HS-27A (cell line): ENCODE results near the gene RFC3.

Experiments
- DNase-seq: peaks from one replicate; pipeline ENCODE4 v3.0.0-alpha.2; 2012; ENCODE audit warnings: low read depth, missing footprints

The RFC3 gene

DNA sequence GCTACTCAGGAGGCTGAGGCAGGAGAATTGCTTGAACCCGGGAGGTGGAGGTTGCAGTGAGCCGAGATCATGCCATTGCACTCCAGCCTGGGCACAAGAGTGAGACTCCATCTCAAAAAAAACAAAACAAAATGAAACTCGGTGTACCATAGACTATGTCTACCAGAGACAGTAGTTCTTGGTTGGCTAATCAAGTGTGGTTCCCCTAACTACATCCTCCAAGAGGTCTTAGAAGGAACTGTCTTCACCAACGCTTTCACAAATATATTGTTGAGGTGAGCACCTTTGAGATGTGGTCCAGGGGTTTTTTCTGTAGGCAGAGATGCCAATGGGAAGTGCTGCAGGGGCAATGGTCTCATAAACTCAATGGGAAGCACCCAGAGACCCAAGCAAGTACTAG lies 48.0 kb downstream of the RFC3 start:
- no peak for DNase-seq

DNA sequence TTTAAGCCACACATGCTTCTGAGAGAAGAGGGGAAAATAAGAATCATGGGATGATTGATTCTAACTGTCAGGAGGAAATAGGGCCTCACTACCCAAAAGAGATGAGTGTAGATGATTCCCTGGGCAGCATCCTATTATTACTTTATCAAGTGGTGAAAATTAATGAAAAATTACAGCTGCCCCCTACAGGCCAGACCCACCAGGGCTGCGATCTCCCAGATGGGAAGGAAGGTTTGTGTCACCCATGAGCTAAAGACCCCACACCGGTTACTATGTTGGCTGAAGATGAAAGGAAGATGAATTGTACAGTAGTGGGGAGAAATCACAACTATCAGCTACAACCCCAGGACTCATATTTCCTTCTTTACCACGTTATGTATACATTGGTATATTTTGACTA lies 49.5 kb downstream of the RFC3 start:
- no peak for DNase-seq

DNA sequence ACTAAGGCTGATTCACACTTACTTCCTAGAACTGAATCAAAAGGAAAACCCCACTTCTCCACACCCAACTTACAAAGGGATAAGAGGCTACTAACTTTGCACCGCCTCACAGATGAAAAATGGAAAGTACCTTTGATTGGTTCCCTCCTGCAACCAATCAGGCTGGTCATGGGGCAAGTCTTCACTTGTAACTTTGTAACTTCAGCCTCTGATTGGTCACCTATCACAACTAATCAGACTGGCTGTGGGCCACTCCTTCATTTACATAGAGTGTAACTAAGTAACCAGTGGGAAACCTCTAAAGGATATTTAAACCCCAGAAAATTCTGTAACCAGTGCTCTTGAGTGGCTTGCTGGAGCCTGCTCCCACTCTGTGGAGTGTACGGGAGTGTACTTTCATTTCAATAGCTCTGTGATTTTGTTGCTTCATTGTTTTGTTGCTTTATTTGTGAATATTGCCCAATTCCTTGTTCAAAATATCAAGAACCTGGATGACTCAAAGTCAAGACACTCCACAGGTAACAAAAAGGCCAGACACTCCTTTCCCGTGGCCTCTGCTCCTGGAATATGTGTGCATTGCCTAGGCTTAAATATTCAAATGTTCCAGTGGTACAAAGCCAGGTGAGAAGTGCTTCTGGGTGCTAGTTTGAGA lies 50.5 kb downstream of the RFC3 start:
- DNase-seq = no peak

DNA sequence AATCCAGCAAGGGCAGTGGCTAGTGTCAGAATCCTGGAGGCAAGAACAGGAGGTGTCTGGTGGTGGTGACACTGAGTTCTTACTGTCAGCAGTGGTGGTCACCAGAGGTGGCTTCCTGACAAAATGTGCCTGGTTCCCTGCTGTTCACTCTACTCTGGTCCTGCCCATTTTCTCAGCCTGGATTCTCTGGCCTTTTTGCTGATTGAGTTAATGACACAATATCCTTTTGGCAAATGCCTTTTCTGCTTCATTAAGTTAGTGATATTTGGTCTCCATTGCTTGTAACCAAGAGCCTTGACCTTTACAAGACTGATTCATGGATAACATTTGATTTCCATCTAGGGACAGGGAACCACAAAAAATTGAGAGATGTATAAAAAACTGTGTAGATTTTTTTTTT lies 51.1 kb downstream of the RFC3 start:
- DNase-seq = no peak

DNA sequence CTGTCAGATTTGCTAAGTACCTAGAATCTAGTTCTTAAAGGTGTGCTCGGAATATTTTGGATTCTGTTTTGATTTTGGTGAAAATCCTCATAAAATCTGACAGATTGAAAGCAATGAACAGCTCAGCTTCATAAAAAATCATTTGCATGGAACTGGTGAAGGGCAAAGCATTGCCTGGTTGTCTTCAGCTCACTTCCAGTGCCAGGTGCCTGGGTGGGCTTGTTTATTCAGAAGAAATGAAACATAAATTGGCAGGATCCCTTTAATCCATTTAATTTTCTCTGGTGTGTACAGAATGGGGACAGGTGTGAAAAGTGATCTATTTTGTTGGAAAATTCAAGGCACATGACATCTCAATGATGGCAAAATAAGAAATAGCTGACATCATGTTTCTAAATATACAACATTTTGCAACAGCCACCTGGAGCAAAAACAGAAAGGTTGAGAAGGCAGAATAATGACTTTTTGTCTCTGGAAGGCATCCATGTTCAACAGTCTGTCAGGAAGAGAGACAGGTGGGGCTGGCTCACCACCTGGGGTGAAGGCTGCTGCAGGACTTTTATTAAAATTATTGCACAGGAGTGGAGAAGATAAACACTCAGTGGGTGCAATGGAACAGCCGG lies 52.2 kb downstream of the RFC3 start:
- DNase-seq = no peak

DNA sequence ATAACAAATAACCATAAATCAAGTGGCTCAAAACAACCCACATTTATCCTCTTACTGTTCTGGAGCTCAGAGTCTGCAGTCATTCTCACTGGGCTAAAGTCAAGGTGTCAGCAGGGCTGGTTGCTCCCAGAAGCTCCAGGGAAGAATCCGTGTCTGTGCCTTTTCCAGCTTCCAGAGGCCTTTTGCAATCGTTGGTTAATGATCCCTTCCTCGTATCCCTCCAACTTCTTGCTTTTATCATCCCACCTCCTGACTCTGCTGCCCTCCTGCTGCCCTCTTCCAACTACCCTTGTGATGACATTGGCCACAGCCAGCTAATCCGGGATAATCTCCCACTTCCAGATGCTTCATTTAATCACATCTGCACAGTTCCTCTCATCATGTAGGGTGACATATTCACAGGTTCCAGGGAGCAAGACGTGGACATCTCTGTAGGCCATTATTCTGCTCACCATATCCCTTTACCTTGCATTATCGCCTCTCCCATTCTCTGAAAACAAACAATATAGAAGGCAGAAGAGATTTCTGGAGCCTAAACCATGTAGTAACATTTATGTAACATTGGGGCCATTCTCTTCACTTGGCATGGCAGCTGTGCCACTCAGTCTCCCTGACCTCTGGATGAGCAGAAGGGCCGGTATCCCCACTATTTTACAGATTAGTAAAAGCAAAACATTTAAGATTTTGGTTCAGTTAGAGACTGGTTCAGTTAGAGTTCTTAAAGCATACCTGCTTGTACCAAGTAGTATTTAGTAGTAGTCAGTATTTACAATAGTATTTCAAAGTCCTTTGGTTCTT lies 53.5 kb downstream of the RFC3 start:
- DNase-seq = no peak

DNA sequence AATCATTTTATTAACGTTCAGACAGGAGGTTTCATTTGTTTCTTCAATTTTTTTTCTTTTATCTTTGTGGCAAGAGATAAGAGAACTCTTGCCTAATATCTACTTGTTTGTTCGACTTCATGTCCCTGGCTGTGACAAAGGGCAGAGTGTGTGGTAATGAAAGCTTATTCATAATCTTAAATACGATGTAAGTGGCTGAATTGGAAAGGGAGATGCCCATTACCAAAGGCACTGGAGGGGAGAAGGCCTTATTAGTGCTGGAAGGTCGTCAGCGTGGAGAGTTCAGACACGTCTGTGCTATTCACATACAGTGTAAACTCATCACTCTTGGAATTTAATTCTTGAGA lies 54.0 kb downstream of the RFC3 start:
- no peak for DNase-seq

DNA sequence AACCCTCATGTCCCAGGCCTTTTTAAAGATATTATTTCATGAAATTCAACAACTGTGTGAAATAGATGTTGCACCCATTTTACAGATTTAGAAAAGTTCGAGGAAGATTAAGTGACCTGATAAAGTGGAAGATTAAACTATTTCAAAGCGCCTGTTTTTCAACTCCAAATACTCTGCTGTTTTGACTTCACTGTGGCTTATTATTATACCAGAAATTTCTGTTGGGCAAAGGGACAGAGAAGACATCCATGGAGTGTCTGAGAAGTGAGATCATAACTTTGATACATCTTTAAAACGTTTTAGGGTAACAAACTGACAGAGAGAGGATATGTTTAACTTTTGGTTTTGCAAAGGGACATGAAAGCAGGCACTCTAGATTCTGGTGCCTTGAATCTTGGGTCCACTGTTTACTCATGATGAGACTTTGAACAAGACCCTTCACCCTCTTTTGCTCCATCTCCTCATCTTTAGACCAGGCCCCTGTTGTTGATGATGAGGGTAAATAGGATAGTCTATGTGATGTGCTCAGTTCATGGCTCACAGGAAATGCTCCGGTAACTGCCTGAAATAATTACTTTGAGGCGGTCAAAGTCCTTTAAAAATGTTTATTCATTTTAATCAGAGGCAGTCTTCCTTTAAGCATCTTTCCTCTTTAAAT lies 55.4 kb downstream of the RFC3 start:
- DNase-seq = no peak

DNA sequence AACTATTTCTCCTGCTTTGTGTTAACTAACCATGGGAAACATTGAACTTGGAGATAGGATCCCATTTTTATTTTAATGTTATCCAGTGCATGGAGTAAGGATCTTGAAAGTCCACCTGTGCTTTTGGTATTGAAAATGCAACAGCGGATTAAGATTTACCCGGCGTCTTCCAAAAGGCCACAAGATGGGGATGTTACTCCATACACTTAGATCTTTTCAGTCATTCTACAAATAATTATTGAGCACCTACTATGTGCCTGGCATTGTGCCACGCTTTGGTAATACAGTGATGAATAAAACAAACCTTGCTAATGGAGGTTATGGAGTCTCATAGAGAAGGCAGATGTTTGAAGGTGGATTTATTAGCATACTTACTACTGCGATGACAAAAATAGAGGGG lies 56.9 kb downstream of the RFC3 start:
- no peak for DNase-seq

DNA sequence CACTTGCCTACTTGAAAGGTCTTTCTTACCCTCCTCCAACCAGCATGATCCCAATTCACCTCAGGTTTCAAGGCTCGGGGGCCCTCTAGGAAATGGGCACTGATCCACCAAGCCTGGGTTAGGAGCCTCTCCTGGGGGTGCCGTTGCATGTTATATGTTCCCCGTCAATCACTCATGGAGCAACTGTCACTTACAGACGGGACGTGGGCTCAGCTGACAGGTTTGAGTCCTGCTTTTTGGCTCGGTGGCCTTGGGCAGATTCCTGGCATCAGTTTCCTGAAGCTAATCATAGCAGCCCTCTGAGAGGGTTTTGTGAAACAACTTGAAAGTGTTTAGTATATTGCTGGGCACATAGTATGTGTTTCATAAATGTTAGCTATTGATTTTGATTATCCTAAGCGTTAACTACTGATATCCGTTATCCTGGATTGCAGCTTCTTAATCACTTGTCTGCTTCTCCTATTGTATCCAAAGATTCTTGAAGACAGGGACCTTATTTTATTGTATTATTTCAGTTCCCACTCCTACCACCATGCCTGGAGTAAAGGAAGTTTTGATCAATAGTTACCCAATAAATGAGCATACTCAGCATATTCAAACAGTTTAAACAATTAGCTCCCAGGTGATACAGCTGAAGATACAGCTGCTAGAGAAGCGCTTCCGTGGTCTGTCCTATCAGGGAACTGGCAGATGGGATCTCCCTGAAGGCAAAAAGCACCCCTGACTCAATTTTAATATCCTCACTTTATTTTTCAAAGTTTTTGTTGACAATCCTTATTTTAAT lies 57.9 kb downstream of the RFC3 start:
- no peak for DNase-seq

DNA sequence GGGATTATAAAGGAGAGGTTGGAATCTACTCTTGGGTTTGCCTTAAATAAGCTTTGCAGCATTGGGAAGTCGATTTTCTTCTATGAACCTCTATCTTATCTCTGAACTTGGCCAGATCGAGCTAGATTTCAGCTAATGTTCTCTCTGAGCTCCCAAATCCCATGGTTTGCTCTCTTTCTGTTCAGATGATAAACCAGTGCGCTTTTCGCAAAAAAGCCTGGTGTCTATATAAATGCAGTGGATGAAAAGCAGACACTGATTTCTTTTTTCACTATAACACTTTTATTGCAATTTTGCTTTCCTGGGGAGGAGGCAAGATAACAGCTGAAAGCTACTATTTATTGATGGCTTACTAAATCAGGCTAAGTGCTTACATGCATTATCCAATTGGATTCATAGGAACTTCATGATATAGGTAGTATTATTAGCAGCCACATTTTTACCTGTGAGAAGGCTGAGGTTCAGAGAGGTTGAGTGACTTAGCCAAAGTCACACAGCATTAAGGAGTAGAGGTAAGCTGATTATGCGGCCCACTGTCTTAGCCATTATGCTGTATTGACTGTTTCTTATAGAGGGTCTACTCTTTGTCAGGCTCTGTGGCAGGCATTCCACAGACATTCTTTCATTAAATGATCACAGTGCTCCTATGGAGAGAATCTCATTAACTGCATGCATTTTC lies 58.9 kb downstream of the RFC3 start:
- no peak for DNase-seq

DNA sequence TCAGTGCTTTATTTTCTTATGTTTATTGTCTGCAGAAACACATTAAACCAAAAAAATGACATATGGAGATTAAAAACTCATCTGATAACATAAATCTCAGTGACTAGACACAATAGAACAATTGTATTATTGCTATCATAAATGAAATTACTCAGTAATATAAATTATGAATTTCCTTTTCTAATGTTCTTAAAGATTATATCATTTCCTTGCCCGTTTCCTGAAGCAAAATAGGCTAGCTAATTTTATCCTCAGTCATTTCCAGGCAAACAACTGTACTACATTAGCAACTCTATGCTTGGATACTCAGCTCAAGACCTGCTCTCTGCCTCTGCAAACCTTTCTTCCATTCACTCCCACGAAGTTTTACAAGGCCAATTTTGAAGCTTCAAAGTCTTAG lies 61.2 kb downstream of the RFC3 start:
- no peak for DNase-seq

DNA sequence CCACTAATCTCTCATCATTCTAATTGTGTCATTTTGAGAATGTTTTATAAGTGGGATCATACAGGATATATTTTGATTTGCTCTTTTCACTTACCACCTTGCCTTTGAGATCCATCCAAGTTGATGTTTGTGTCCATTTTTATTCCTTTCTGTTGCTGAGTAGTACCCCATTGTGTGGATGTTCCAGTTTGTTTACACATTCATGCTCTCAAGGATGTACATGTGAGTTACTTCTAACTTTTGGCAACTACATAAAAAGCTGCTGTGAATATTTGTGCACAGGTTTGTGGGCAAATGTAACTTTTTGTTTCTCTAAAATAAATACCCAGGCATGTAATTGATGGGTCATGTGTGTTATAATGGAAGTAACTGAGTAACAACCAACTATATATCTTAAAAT lies 64.9 kb downstream of the RFC3 start:
- DNase-seq = no peak

DNA sequence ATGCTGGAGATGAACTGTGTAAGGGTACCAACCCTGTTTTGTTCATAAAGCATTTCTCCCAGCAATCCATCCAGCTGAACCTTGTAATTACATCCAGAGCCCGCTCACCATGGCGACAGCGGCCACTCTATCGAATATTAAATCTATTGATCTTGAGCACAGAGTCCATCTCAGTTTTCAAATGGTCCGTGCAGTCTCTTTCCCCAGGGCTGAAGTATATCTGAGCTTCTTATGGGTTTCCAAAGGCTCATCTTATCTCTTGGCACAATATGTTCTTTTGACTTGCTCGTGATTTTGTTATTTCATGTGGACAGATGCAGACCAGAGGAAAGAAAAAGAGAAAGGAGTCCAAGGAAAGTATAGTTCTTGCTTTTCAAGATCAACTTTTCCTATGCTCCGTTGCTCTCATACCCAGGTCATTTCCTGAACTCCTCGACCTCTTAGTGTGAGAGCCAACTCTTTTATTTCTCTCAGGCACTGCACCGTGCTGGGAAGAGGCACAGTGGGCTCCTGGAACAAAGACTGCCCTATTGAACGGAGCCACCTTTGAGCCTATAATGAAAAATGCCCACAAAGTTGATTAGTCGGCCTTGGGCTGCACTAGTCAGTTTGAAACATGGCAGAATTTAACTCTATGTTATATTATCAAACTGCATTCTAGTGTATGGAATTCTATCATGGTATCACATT lies 66.7 kb downstream of the RFC3 start:
- DNase-seq = no peak
